ENCODE results near the gene TOR1A.
A peak's percentile ranks its signal among the peaks of the same experiment; 100 is the strongest.

The TOR1A gene, protein sequence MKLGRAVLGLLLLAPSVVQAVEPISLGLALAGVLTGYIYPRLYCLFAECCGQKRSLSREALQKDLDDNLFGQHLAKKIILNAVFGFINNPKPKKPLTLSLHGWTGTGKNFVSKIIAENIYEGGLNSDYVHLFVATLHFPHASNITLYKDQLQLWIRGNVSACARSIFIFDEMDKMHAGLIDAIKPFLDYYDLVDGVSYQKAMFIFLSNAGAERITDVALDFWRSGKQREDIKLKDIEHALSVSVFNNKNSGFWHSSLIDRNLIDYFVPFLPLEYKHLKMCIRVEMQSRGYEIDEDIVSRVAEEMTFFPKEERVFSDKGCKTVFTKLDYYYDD

GRCh38 chr9:129823935-129824601 lies at the start of gene TOR1A:
Gene TOR1A, minus strand, starts transcription at chr9:129824136. Its CDS starts 51 bp downstream, at chr9:129824085.
- DNase-seq: peak; percentile 97

DNA sequence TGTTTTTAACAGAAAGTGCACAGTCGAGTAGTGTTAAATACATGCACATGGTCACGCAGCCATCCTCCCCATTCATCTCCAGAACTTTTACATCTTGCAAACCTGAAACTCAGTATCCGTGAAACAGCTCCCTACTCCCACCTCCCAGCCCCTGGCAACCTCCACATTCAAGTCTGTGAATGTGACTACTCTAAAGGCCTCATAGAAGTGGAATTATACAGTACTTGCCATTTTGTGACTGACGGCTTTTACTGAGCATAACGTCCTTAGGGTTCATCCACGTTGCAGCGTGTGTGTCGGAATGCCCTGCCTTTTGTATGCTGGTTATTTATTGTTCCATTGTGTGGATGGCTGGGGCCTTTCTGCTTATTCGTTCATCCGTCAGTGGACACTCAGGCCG lies 47.1 kb upstream of the TOR1A start:
- DNase-seq: no peak

- DNase-seq: no peak
Observed at GRCh38 chr9:129869585-129870501, 45.9 kb upstream of the TOR1A start.

DNA sequence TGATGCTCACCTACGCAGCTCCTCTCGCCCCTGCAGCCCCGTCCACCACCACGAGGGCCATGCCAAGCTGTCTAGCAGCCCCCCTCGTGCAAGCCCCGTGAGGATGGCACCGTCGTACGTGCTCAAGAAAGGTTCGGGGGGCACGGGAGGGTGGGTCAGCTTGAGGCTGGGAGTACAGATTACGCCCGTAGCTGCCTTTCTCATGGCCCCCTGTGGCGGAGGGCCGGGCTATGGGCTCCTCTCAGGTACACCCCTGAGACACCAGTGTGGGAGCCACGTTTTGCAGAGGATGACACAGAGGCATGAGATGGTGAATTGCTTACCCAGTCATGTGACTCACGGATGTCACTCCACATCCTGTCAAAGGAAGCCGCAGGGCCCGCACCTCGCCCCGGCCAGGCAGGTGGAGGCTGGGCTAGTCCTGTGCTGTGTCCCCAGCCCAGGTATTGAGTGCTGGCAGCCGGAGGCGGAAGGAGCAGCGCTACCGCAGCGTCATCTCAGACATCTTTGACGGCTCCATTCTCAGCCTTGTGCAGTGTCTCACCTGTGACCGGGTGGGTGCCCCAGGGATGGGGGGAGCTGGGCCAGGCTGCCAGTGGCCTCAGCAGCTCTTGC lies 45.0 kb upstream of the TOR1A start:
- peak; percentile 96 for DNase-seq

DNA sequence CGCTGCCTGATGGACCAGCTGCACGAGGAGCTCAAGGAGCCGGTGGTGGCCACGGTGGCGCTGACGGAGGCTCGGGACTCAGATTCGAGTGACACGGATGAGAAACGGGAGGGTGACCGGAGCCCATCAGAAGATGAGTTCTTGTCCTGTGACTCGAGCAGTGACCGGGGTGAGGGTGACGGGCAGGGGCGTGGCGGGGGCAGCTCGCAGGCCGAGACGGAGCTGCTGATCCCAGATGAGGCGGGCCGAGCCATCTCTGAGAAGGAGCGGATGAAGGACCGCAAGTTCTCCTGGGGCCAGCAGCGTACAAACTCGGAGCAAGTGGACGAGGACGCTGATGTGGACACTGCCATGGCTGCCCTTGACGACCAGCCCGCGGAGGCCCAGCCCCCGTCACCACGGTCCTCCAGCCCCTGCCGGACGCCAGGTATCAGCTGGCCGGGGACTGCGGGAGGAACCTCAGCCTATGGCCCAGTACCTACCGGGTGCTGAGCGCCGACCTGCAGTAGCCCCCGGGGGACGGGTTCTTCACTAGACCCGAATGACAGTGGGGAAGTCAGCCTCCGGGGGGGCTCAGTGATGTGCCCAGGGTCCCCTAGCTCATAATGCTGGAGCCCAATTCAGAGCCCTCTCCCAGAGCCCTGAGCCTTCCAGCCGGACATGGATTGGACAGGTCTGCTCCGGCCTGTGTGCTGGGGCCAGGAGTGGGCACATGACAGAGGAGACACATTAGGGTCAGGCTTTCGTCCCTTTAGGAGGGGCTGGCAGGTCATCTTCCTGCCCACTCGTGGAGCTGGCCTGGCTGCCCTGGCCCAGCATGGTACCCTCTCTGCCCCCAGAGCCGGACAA lies 44.3 kb upstream of the TOR1A start:
- no peak for DNase-seq

GRCh38 chr9:129867136-129868022 lies 43.4 kb upstream of the TOR1A start:
- no peak for DNase-seq

DNA sequence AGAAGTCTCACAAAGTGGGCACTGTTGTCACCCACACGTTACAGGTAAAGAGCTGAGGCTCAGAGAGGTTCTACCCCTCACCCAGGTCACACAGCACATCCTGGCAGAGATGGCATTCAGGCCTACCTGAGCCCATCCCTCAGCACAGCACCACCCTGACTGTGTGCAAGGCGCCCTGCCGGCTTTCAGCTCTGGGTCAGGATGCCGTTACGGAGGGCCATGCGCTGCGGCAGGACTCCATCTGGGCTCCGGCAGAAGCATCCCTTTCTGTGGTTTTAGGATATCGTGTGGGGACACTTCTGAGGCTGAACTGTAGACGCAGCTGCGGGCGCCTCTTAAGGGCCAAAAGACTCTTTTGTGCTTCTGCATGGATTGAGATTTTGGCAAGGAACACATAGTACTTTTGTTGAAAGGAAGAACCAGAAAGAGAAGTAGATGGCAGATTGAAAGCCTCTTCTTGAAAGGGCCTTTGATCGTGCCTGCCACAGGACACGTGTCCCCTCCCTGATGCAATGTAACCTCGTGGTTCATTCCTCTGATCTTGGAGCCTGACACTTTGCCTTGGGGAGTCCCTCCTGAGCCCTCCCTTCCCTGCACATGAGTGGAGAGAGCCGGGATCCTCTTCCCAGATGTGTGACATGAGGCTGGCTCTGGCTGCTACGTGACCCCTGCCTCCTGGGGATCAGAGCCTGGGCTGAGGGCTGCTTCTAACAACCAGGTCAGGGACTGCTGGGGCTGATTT lies 42.6 kb upstream of the TOR1A start:
- DNase-seq: peak; percentile 80

- DNase-seq: no peak
Observed at GRCh38 chr9:129865668-129866320, 41.9 kb upstream of the TOR1A start.

- DNase-seq: no peak
Observed at GRCh38 chr9:129864991-129865647, 41.2 kb upstream of the TOR1A start.

DNA sequence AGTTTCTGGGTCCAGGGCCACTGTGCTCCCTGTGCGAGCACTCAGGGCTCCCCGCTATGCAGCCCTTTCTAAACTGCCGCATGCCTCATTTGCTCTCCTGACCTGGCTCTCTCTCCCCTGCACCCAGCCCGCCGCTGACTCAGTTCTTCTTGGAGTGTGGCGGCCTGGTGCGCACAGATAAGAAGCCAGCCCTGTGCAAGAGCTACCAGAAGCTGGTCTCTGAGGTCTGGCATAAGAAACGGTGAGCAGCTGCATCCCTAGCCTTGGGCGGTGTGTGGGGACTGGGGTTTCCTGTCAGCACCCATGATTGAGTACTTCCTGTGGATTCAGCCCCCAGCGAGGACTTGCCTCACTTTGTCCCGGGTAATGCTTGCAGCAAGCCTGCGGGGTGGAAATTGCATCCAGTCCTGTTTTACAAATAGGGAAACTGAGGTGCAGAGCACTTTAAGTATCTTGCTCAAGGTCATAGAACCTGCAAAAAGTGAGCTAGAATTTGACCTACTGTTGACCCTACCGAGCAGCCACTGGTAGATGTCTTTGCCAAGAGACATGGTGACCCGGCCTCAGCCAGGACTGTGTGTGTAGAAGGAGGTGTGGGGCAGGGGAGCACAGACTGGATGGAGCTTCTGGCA lies 39.2 kb upstream of the TOR1A start:
- peak; percentile 87 for DNase-seq

GRCh38 chr9:129861447-129861827 lies 37.5 kb upstream of the TOR1A start:
- DNase-seq: no peak

DNA sequence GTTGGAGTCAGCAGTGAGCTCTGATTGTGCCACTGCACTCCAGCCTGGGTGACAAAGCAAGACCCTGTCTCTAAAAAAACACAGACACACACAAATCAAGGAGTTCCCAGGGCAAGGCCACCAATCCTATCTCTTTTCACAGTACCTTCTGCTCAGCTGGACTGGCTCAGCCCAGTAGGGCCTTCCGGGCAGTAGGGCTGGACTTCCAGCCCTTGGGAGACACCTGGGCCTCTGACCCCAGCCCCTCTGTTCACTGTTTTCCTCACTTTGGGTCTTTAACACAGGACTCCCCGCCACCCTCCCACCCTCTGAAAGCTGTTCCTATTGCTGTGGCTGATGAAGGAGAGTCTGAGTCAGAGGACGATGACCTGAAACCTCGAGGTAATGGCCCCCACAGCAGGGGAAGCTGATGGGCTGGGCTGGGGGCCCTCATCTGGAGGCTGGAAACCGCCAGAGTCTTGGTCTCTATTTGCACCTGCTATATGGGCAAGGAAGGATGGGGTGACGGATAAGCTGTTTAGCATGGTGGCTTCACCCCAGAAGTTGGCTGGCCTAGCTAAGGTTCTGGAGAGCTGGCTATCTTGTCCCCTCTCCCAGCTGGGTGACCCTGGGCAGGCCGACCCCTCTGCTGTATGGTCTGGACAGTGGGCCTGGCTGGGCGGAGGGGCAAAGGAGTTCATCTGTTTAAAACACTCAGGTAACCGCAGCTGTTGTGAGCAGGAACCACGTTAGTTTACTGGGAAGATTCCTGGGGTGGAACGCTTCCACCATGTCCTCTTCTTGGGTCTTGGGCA lies 36.9 kb upstream of the TOR1A start:
- DNase-seq: no peak

DNA sequence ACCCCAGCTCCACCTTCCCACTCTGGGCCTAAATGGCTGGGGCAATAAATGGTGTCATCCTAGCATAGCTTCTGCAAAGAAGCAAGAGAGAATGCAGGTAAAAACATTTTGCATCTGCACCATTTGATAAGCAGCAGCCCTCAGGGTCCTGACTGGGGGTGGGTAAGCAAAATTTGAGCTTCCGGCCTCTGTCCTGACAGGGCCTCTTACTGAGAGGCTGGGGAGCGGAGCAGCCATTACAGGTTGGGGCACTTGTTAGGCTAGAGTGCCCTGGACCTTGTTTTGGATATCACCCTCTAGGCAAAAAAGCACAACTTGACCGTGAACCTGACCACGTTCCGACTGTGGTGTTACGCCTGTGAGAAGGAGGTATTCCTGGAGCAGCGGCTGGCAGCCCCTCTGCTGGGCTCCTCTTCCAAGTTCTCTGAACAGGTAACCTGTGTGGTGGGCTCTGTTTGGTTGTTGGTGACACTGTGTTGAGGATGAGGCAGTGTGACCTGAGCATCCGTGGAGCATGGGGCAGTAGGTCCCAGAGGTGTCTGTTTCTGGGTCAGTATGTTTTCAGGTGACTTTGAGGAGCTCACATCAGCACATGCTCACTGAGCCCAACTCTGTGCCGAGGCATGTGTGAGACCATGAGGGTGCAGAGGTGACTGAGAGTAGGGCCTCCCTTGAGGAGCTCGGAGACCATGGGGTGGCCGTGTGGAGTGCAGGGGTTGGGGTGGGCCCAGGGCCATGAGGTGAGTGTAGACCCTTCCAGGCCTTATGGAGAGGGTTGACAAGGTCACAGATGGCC lies 34.4 kb upstream of the TOR1A start:
- DNase-seq: no peak

GRCh38 chr9:129857207-129857606 lies 33.3 kb upstream of the TOR1A start:
- DNase-seq: no peak

- DNase-seq: no peak
Observed at GRCh38 chr9:129854588-129855110, 30.7 kb upstream of the TOR1A start.

- DNase-seq: no peak
Observed at GRCh38 chr9:129853614-129854013, 29.7 kb upstream of the TOR1A start.

- no peak for DNase-seq
Observed at GRCh38 chr9:129852579-129852978, 28.6 kb upstream of the TOR1A start.
